H4 (cell line): ENCODE measurements around the gene BBX. TPM values are rescaled to one million over a fixed set of nuclear protein-coding genes. Genes with fewer than 3 reads are reported as not detected.
"Not testable (repeated sequence)": the region's sequence is repeated elsewhere in the genome, so short reads cannot be mapped to it uniquely, and the experiment has no call there.

Source experiments
- DNase-seq: peaks from one replicate; pipeline ENCODE4 v3.0.0-alpha.2; 2015; ENCODE audit warnings: low spot score
- total RNA-seq: library from RNA; depleted of rRNA; stranded (reverse); fragments of >200 nt; shearing (Covaris generic); gene quantifications from 2 replicates; pipeline ENCODE4 v1.2.3, GENCODE V29; 2014

Gene BBX
- total RNA-seq, 1 experiment from 2014 or later = 30.6 TPM

- peak; percentile 40 for DNase-seq
These were observed 274.0 kb downstream of the BBX start for GRCh38 chr3:107796791-107797190.

- no peak for DNase-seq
These were observed 274.8 kb downstream of the BBX start for GRCh38 chr3:107797586-107797985.

- no peak for DNase-seq
These were observed 275.6 kb downstream of the BBX start for GRCh38 chr3:107798381-107798780.

- no peak for DNase-seq
These were observed 277.9 kb downstream of the BBX start for GRCh38 chr3:107800710-107801109.

- no peak for DNase-seq
These were observed 280.4 kb downstream of the BBX start for GRCh38 chr3:107803170-107803569.

- DNase-seq = no peak
These were observed 283.3 kb downstream of the BBX start for GRCh38 chr3:107806021-107806420.

GRCh38 chr3:107806536-107806935 is 283.8 kb downstream of the BBX start:
- no peak for DNase-seq

GRCh38 chr3:107810171-107811071 is 287.7 kb downstream of the BBX start:
- DNase-seq = no peak

GRCh38 chr3:107813026-107813425 is 290.3 kb downstream of the BBX start:
- DNase-seq = no peak

GRCh38 chr3:107816107-107816506 is 293.3 kb downstream of the BBX start:
- no peak for DNase-seq

- no peak for DNase-seq
These were observed 294.3 kb downstream of the BBX start for GRCh38 chr3:107817076-107817475.

GRCh38 chr3:107818025-107818424 is 295.3 kb downstream of the BBX start:
- DNase-seq = no peak

GRCh38 chr3:107819656-107820055 is 296.9 kb downstream of the BBX start:
- DNase-seq = no peak

GRCh38 chr3:107822308-107822707 is 299.5 kb downstream of the BBX start:
- DNase-seq = no peak

- no peak for DNase-seq
These were observed 302.1 kb downstream of the BBX start for GRCh38 chr3:107824822-107825371.

- DNase-seq = no peak
These were observed 302.8 kb downstream of the BBX start for GRCh38 chr3:107825556-107825955.

- no peak for DNase-seq
These were observed 304.0 kb downstream of the BBX start for GRCh38 chr3:107826727-107827126.

GRCh38 chr3:107829185-107829584 is 306.4 kb downstream of the BBX start:
- no peak for DNase-seq

- no peak for DNase-seq
These were observed 308.8 kb downstream of the BBX start for GRCh38 chr3:107831590-107831989.

- no peak for DNase-seq
These were observed 310.3 kb downstream of the BBX start for GRCh38 chr3:107833043-107833442.

- no peak for DNase-seq
These were observed 311.1 kb downstream of the BBX start for GRCh38 chr3:107833722-107834416.

- not testable (repeated sequence) for DNase-seq
These were observed 312.2 kb downstream of the BBX start for GRCh38 chr3:107835001-107835400.
